A673 (cell line): ENCODE results near the gene CASQ2. TPM values are rescaled to one million over a fixed set of nuclear protein-coding genes. Genes with fewer than 3 reads are reported as not detected.

Experiments used
- BruUV-seq: library from RNA; stranded (reverse); fragments of 400-500 nt; replicated peaks from 2 replicates; lab custom pipeline; 2021; lab: Mats Ljungman, UMichigan
- CTCF ChIA-PET: fragments of 300-600 bp; sonication (Branson Sonifier 250); formaldehyde crosslinking; loops from one replicate; lab custom pipeline; 2022; ENCODE audit warnings: antibody characterized with exemption; lab: Charles Lee
- POLR2A ChIA-PET: fragments of 300-600 bp; sonication (Branson Sonifier 250); formaldehyde crosslinking; loops from one replicate; lab custom pipeline; 2022; ENCODE audit warnings: antibody characterized with exemption; ENCODE audit not compliant: low non-redundant PET; lab: Charles Lee
- DNase-seq: peaks from one replicate; pipeline ENCODE4 v3.0.0-alpha.2; 2015; ENCODE audit warnings: low spot score
- H3K27ac ChIP-seq: fragments of 200-600 bp; sonication (generic); 2 replicates; pipeline ENCODE4 v1.5.1; 2016; ENCODE audit warnings: mixed run types, low read depth, mild to moderate bottlenecking, mixed read lengths, antibody characterized with exemption, low read length; ENCODE audit not compliant: poor library complexity, severe bottlenecking
- H3K27me3 ChIP-seq: fragments of 200-600 bp; sonication (generic); replicated peaks from 2 replicates; pipeline ENCODE4 v1.6.1; 2017; ENCODE audit warnings: mixed run types, low read depth, mild to moderate bottlenecking, mixed read lengths, antibody characterized with exemption, low read length; ENCODE audit not compliant: insufficient read depth, poor library complexity
- H3K36me3 ChIP-seq: fragments of 200-600 bp; sonication (generic); 2 replicates; pipeline ENCODE4 v1.6.1; 2016; ENCODE audit warnings: mixed run types, mild to moderate bottlenecking, mixed read lengths, antibody characterized with exemption, low read length; ENCODE audit not compliant: insufficient read depth, poor library complexity, severe bottlenecking
- H3K4me1 ChIP-seq: fragments of 200-600 bp; sonication (generic); 2 replicates; pipeline ENCODE4 v1.6.1; 2017; ENCODE audit warnings: mixed run types, mild to moderate bottlenecking, mixed read lengths, antibody characterized with exemption, low read length; ENCODE audit not compliant: insufficient read depth, poor library complexity, severe bottlenecking
- H3K4me3 ChIP-seq: fragments of 200-600 bp; sonication (generic); 2 replicates; pipeline ENCODE4 v1.5.1; 2016; ENCODE audit warnings: low read depth, mixed run types, mild to moderate bottlenecking, mixed read lengths, low read length; ENCODE audit not compliant: poor library complexity, severe bottlenecking
- H3K9me3 ChIP-seq: fragments of 200-600 bp; sonication (generic); 2 replicates; pipeline ENCODE4 v1.6.1; 2016; ENCODE audit warnings: mixed run types, low read depth, mild to moderate bottlenecking, mixed read lengths, antibody characterized with exemption, low read length; ENCODE audit not compliant: poor library complexity, severe bottlenecking
- CTCF ChIP-seq: fragments of 300-800, 200-600 bp; sonication (generic); conservative IDR thresholded peaks from 2 replicates; pipeline ENCODE4 v1.5.1; 2017; ENCODE audit warnings: low read depth, mild to moderate bottlenecking, antibody characterized with exemption, low read length, moderate library complexity, mixed read lengths
- EZH2 ChIP-seq: fragments of 200-600 bp; sonication (generic); IDR thresholded peaks from 2 replicates; pipeline ENCODE4 v1.6.1; 2017; ENCODE audit warnings: borderline replicate concordance, low read depth, mild to moderate bottlenecking, mixed read lengths, antibody characterized with exemption, low read length; ENCODE audit not compliant: poor library complexity, severe bottlenecking
- intact Hi-C: fragments of 100-400 bp; cut with micrococcal nuclease; formaldehyde crosslinking; loops from one replicate; pipeline ENCODE4 v1.10.0; 2022; ENCODE audit not compliant: unreplicated experiment
- total RNA-seq: library from RNA; stranded (reverse); gene quantifications from 2 replicates; pipeline ENCODE4 v1.2.3, GENCODE V29; 2021

The CASQ2 gene
- total RNA-seq, 1 experiment from 2014 or later, result 0.52 TPM

GRCh38 chr1:115732316-115732715 is 36.2 kb downstream of the CASQ2 start:
- intact Hi-C loops, result no loop called here
- H3K9me3 ChIP-seq, result no peaks in the 10 kb centered on the region
- DNase-seq, result no peak
- no peak for TF ChIP-seq CTCF
- H3K27me3 ChIP-seq, result no peaks in the 10 kb centered on the region
- BruUV-seq, result no TSS peak
- H3K36me3 ChIP-seq, result no peaks in the 10 kb centered on the region
- H3K4me3 ChIP-seq, result no peak overlapping the region
- no peaks in the 10 kb centered on the region for H3K4me1 ChIP-seq
- CTCF ChIA-PET, result no interaction called here
- H3K27ac ChIP-seq, result no peak overlapping the region
- POLR2A ChIA-PET, result no interaction called here

- intact Hi-C loops, result no loop called here
- no TSS peak for BruUV-seq
- CTCF ChIA-PET, result no interaction called here
- Histone ChIP-seq H3K4me3 (no peak overlapping the region), H3K27ac (no peak overlapping the region), H3K9me3 (no peaks in the 10 kb centered on the region), H3K27me3 (no peaks in the 10 kb centered on the region), H3K36me3 (no peaks in the 10 kb centered on the region), H3K4me1 (no peaks in the 10 kb centered on the region)
- TF ChIP-seq CTCF, result no peak
- TF ChIP-seq EZH2, result no peak
- POLR2A ChIA-PET, result no interaction called here
- DNase-seq, result no peak
Measured at GRCh38 chr1:115729756-115730155, 38.8 kb downstream of the CASQ2 start.

- POLR2A ChIA-PET, result interaction anchor here (0.7 kb wide), 1 partner anchor 105 kb away, joined by 6 read pairs; no protein-coding TSS in a partner anchor
- Histone ChIP-seq H3K9me3 (no peaks in the 10 kb centered on the region), H3K27me3 (no peaks in the 10 kb centered on the region), H3K4me1 (no peaks in the 10 kb centered on the region), H3K36me3 (no peaks in the 10 kb centered on the region), H3K27ac (no peak overlapping the region), H3K4me3 (no peak overlapping the region)
- TF ChIP-seq CTCF, result no peak
- TF ChIP-seq EZH2, result no peak
- intact Hi-C loops, result no loop called here
- BruUV-seq, result no TSS peak
- CTCF ChIA-PET, result no interaction called here
- DNase-seq, result no peak
Measured at GRCh38 chr1:115728341-115728740, 40.2 kb downstream of the CASQ2 start.
